ENCODE data around the gene CRYGS.

Gene CRYGS

GRCh38 chr3:186551387-186551786 lies 7.2 kb upstream of the CRYGS start:
- Histone ChIP-seq H3K9ac (ENCODE audit: low read length) (no peak overlapping the region), H3K27me3 (ENCODE audit: low read depth, low read length) (no peaks in the 10 kb centered on the region), H3K4me3 (ENCODE audit: low read length) (no peak overlapping the region), H3K36me3 (replicated peaks; ENCODE audit: low read depth, low read length) (peaks cover 24% of the 10 kb centered on the region), H3K4me1 (ENCODE audit: low read length) (no peaks in the 10 kb centered on the region), H2AFZ (ENCODE audit: low read depth, low read length) (no peak overlapping the region), H3K27ac (ENCODE audit: low read length) (no peak overlapping the region), H3K79me2 (ENCODE audit: low read length) (no peaks in the 10 kb centered on the region), H3K4me2 (ENCODE audit: low read length) (no peak overlapping the region), H4K20me1 (ENCODE audit: insufficient read depth, low read length) (no peaks in the 10 kb centered on the region), H3K9me3 (ENCODE audit: insufficient read depth, low read length) (no peaks in the 10 kb centered on the region)
- TF ChIP-seq EZH2phosphoT487 (IDR thresholded peaks at IDR 0.05; ENCODE audit: low read depth) (no peak), CTCF (IDR thresholded peaks at IDR 0.05; ENCODE audit: low read depth, low read length) (no peak)

GRCh38 chr3:186549497-186549896 lies 5.3 kb upstream of the CRYGS start:
- H3K27ac ChIP-seq (ENCODE audit: low read length) = no peak overlapping the region
- H3K79me2 ChIP-seq (ENCODE audit: low read length) = no peaks in the 10 kb centered on the region
- no peaks in the 10 kb centered on the region for H3K27me3 ChIP-seq (ENCODE audit: low read depth, low read length)
- H4K20me1 ChIP-seq (ENCODE audit: insufficient read depth, low read length) = no peaks in the 10 kb centered on the region
- peaks cover 23% of the 10 kb centered on the region for H3K36me3 ChIP-seq (replicated peaks; ENCODE audit: low read depth, low read length)
- TF ChIP-seq CTCF (IDR thresholded peaks at IDR 0.05; ENCODE audit: low read depth, low read length) = no peak
- TF ChIP-seq EZH2phosphoT487 (IDR thresholded peaks at IDR 0.05; ENCODE audit: low read depth) = no peak
- H3K9me3 ChIP-seq (ENCODE audit: insufficient read depth, low read length) = no peaks in the 10 kb centered on the region
- H3K4me2 ChIP-seq (ENCODE audit: low read length) = no peak overlapping the region
- no peak overlapping the region for H2AFZ ChIP-seq (ENCODE audit: low read depth, low read length)
- H3K9ac ChIP-seq (ENCODE audit: low read length) = no peak overlapping the region
- no peaks in the 10 kb centered on the region for H3K4me1 ChIP-seq (ENCODE audit: low read length)
- no peak overlapping the region for H3K4me3 ChIP-seq (ENCODE audit: low read length)

GRCh38 chr3:186540835-186541226 lies 3.3 kb downstream of the CRYGS start:
- Histone ChIP-seq H2AFZ (ENCODE audit: low read depth, low read length) (no peak overlapping the region), H3K4me1 (ENCODE audit: low read length) (peaks cover 56% of the 10 kb centered on the region), H3K79me2 (ENCODE audit: low read length) (no peaks in the 10 kb centered on the region), H3K4me3 (ENCODE audit: low read length) (no peak overlapping the region), H4K20me1 (ENCODE audit: insufficient read depth, low read length) (no peaks in the 10 kb centered on the region), H3K36me3 (replicated peaks; ENCODE audit: low read depth, low read length) (no peaks in the 10 kb centered on the region), H3K4me2 (ENCODE audit: low read length) (peak overlapping the region; percentile 21; the same call in 1 of the 2 replicates), H3K9ac (ENCODE audit: low read length) (no peak overlapping the region), H3K27me3 (ENCODE audit: low read depth, low read length) (no peaks in the 10 kb centered on the region), H3K27ac (ENCODE audit: low read length) (no peak overlapping the region), H3K9me3 (ENCODE audit: insufficient read depth, low read length) (no peaks in the 10 kb centered on the region)
- TF ChIP-seq CTCF (IDR thresholded peaks at IDR 0.05; ENCODE audit: low read depth, low read length) (no peak), EZH2phosphoT487 (IDR thresholded peaks at IDR 0.05; ENCODE audit: low read depth) (no peak)

- no peaks in the 10 kb centered on the region for H3K9me3 ChIP-seq (ENCODE audit: insufficient read depth, low read length)
- no peaks in the 10 kb centered on the region for H3K27me3 ChIP-seq (ENCODE audit: low read depth, low read length)
- H3K36me3 ChIP-seq (replicated peaks; ENCODE audit: low read depth, low read length) = no peaks in the 10 kb centered on the region
- H4K20me1 ChIP-seq (ENCODE audit: insufficient read depth, low read length) = no peaks in the 10 kb centered on the region
- TF ChIP-seq EZH2phosphoT487 (IDR thresholded peaks at IDR 0.05; ENCODE audit: low read depth) (no peak), CTCF (IDR thresholded peaks at IDR 0.05; ENCODE audit: low read depth, low read length) (peak; percentile 92)
- H3K4me3 ChIP-seq (ENCODE audit: low read length) = no peak overlapping the region
- peak overlapping the region; percentile 72 for H3K4me2 ChIP-seq (ENCODE audit: low read length)
- peaks cover 61% of the 10 kb centered on the region for H3K4me1 ChIP-seq (ENCODE audit: low read length)
- no peaks in the 10 kb centered on the region for H3K79me2 ChIP-seq (ENCODE audit: low read length)
- peak overlapping the region; percentile 99 for H3K27ac ChIP-seq (ENCODE audit: low read length)
- H3K9ac ChIP-seq (ENCODE audit: low read length) = peak overlapping the region; percentile 56
- H2AFZ ChIP-seq (ENCODE audit: low read depth, low read length) = no peak overlapping the region
Measured at GRCh38 chr3:186540221-186540834, 3.9 kb downstream of the CRYGS start.

Measured in OCI-LY3 (cell line).